ENCODE results near the gene TGM2. TPM values are rescaled to one million over a fixed set of nuclear protein-coding genes. Genes with fewer than 3 reads are reported as not detected.

The TGM2 gene
- total RNA-seq, 4 donors from 2014 or later, result 170 to 385 (median 212) TPM

DNA sequence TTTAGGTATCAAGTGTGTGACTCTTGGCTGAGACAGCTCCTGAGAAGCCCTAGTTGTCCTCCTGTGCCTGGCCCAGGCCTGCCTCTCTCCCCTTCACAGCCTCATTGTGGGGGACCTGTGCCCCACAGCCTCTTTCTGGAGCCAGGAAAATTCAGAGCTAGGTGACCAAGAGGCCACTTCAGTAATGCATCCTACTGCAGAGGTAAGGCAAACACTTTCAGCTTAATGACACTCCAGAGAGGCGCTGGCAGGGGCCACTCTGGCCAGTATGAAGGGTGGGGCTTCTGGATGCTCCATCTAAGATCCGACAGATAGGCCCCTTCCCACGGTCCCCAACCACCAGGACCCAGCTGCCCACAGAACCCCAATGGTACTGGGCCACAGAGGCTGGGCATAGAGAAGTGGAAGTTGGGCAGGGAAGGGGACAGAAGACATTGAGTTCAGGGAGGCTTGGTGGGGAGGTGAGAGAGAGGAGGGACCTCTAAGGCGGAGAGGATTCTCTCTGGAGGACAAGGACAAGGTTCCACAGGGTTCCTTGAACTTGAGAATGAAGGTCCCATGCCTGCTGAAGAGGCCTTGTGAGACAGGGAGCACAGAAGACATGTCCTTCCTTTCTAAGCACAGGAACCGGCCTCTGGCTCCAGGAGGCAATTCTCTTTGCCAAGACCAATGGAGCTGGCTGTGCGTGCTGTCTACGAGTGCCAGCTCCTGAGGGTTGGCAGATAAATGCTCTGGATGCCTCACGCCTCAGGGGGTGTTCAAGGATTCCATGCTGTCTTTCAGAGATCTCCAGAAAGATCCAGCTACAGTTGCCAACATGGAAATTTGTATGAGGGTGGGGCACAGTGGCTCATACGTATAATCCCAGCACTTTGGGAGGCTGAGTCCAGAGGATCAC is 46.4 kb upstream of the TGM2 start:
- TF ChIP-seq, protein P1, sequence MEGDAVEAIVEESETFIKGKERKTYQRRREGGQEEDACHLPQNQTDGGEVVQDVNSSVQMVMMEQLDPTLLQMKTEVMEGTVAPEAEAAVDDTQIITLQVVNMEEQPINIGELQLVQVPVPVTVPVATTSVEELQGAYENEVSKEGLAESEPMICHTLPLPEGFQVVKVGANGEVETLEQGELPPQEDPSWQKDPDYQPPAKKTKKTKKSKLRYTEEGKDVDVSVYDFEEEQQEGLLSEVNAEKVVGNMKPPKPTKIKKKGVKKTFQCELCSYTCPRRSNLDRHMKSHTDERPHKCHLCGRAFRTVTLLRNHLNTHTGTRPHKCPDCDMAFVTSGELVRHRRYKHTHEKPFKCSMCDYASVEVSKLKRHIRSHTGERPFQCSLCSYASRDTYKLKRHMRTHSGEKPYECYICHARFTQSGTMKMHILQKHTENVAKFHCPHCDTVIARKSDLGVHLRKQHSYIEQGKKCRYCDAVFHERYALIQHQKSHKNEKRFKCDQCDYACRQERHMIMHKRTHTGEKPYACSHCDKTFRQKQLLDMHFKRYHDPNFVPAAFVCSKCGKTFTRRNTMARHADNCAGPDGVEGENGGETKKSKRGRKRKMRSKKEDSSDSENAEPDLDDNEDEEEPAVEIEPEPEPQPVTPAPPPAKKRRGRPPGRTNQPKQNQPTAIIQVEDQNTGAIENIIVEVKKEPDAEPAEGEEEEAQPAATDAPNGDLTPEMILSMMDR (IDR thresholded peaks at IDR 0.05), result no peak
- TF ChIP-seq POLR2AphosphoS5 (IDR thresholded peaks at IDR 0.05), result no peak
- TF ChIP-seq EP300 (IDR thresholded peaks at IDR 0.05), result no peak
- TF ChIP-seq POLR2A (IDR thresholded peaks at IDR 0.05; ENCODE audit: low read depth), result no peak
- Histone ChIP-seq H3K27ac (replicated peaks in 1 of 4) (no peak overlapping the region), H3K9me3 (no peaks in the 10 kb centered on the region), H3K4me3 (no peak overlapping the region), H3K4me1 (peaks cover 0 to 8% (median 2%) of the 10 kb centered on the region in 4 donors), H3K36me3 (no peaks in the 10 kb centered on the region), H3K27me3 (no peaks in the 10 kb centered on the region)
- intact Hi-C loops (cut with DNase I), result no loop called here
- no peak for DNase-seq (ENCODE audit: extremely low spot score)
- WGBS, result 88% methylated on average over 9 of the region's 9 CpGs

DNA sequence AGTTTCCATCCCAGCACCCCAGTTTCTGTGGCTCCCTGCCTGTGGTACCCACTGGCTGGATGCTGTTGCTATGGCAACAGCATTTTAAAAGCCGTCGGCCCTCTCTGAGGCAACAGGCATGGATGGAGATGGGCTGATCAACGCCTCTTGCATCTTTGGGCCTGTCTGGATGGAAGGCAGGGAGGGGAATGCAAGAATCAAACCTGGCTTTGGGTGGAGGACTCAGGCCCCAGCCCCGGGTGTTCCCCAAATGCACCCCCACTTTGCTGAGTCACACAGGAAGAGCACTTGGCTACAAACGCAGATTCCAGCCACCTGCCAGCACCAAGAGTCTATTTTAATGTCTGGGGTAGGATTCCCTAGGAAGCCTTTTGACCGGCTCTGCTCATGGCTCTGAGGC is 45.7 kb upstream of the TGM2 start:
- no peak overlapping the region for H3K4me3 ChIP-seq
- H3K27me3 ChIP-seq, result no peaks in the 10 kb centered on the region
- 63% methylated on average over 4 of the region's 6 CpGs for WGBS
- H3K9me3 ChIP-seq, result no peaks in the 10 kb centered on the region
- no peaks in the 10 kb centered on the region for H3K36me3 ChIP-seq
- H3K4me1 ChIP-seq, result peaks cover 0 to 8% (median 2%) of the 10 kb centered on the region in 4 donors
- intact Hi-C loops (cut with DNase I), result no loop called here
- TF ChIP-seq, protein P1 (IDR thresholded peaks at IDR 0.05), result no peak
- TF ChIP-seq EP300 (IDR thresholded peaks at IDR 0.05), result no peak
- TF ChIP-seq POLR2A (IDR thresholded peaks at IDR 0.05; ENCODE audit: low read depth), result no peak
- TF ChIP-seq POLR2AphosphoS5 (IDR thresholded peaks at IDR 0.05), result no peak
- DNase-seq (ENCODE audit: extremely low spot score), result no peak
- no peak overlapping the region for H3K27ac ChIP-seq (replicated peaks in 1 of 4)

DNA sequence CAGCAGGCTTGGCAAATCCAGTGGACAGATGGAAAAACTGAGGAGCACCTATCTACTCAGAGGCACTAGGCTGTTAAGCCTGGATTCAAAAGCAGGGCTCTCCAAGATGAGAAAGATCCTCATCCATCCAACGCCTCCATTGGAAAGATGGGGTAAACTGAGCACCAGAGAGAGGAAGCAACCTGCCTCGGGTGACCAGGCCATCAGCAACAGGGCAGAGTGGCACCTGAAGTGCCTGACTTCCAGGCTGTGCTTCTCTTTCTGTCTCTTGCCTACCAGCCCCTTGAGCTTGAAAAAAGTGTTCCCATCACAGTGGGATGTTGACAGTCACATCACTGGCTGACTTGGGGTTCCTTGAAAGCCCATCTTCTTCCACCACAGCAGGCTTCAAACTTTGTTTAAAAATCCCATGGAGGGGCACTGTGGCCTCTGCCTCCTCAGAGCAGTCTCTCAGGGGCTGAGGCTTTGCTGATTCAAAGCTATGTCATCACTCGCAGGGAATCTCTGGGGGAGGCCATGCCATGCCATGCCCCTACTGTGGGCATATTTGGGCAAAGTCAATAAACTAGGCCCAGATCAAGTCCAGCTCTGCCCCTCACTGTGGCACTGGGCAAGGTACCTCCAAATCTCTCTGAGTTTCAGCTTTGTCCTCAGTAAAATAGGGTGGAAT is 44.8 kb upstream of the TGM2 start:
- peaks cover 0 to 8% (median 2%) of the 10 kb centered on the region in 4 donors for H3K4me1 ChIP-seq
- H3K36me3 ChIP-seq, result no peaks in the 10 kb centered on the region
- intact Hi-C loops (cut with DNase I), result no loop called here
- DNase-seq (ENCODE audit: extremely low spot score), result no peak
- no peaks in the 10 kb centered on the region for H3K9me3 ChIP-seq
- no peaks in the 10 kb centered on the region for H3K27me3 ChIP-seq
- 88% methylated on average over 3 of the region's 3 CpGs for WGBS
- H3K27ac ChIP-seq (replicated peaks in 1 of 4), result no peak overlapping the region
- H3K4me3 ChIP-seq, result no peak overlapping the region
- no peak for TF ChIP-seq POLR2AphosphoS5 (IDR thresholded peaks at IDR 0.05)
- no peak for TF ChIP-seq EP300 (IDR thresholded peaks at IDR 0.05)
- no peak for TF ChIP-seq POLR2A (IDR thresholded peaks at IDR 0.05; ENCODE audit: low read depth)
- TF ChIP-seq, protein P1 (IDR thresholded peaks at IDR 0.05), result no peak

DNA sequence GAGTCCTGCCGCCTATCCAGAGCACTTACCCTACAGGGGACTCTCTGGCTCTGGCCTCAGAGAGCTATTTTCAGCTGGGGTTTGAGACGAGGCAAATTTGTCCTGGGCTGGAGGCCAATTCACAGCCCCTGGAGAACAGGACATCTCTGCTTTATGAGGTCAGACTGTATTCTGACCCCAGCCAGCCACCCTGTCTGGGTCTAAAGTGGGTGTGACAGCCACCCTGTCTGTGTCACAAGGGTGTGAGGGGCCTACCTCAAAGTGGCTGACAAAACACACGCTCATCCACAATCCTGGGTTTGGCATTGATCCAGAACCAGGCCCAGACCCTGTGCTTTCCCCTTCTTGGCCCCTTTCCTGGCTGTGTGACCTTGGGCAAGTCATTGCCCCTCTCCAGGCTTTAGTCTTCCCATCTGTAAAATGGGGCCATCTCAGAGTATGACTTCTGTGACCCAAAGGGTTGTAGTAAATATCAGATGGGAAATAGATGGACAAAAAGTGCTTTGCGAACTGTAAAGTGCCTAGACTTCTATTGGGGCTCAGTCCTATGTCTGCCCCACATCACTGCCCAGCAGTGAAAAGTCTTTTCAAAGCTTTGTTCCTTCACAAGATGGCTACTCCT is 44.1 kb upstream of the TGM2 start:
- Histone ChIP-seq H3K9me3 (no peaks in the 10 kb centered on the region), H3K4me3 (no peak overlapping the region), H3K36me3 (no peaks in the 10 kb centered on the region), H3K27me3 (no peaks in the 10 kb centered on the region), H3K27ac (replicated peaks in 1 of 4) (no peak overlapping the region), H3K4me1 (peaks cover 0 to 8% (median 2%) of the 10 kb centered on the region in 4 donors)
- intact Hi-C loops (cut with DNase I), result no loop called here
- WGBS, result 62% methylated on average over 4 of the region's 4 CpGs
- DNase-seq (ENCODE audit: extremely low spot score), result no peak
- TF ChIP-seq POLR2AphosphoS5 (IDR thresholded peaks at IDR 0.05), result no peak
- TF ChIP-seq EP300 (IDR thresholded peaks at IDR 0.05), result no peak
- no peak for TF ChIP-seq POLR2A (IDR thresholded peaks at IDR 0.05; ENCODE audit: low read depth)
- TF ChIP-seq, protein P1 (IDR thresholded peaks at IDR 0.05), result no peak

Data from esophagus muscularis mucosa (tissue), 4 donors.